Superior temporal gyrus (tissue), 1 donor: ENCODE measurements around the gene CXorf65.

ENCODE experiments used
- DNase-seq: peaks from one replicate; pipeline ENCODE4 v3.0.0-alpha.2; 2016; ENCODE audit errors: extremely low spot score

The CXorf65 gene

GRCh38 chrX:71106427-71106826 is at the start of gene CXorf65:
Gene CXorf65 (minus strand): TSS chrX:71106740. CDS start chrX:71106556, 184 bp downstream.
- DNase-seq, result no peak

- DNase-seq, result no peak
These were observed 48.1 kb upstream of the CXorf65 start for GRCh38 chrX:71154641-71155040.

GRCh38 chrX:71154196-71154595 is 47.7 kb upstream of the CXorf65 start:
- no peak for DNase-seq

- no peak for DNase-seq
These were observed 44.8 kb upstream of the CXorf65 start for GRCh38 chrX:71151366-71151765.

- no peak for DNase-seq
These were observed 41.7 kb upstream of the CXorf65 start for GRCh38 chrX:71148278-71148663.

GRCh38 chrX:71147496-71148277 is 41.1 kb upstream of the CXorf65 start:
- DNase-seq, result no peak

GRCh38 chrX:71144651-71145050 is 38.1 kb upstream of the CXorf65 start, which contains the start of gene NLGN3:
Gene NLGN3 (plus strand): TSS chrX:71144841. CDS start chrX:71147750, 2,909 bp downstream.
- no peak for DNase-seq

GRCh38 chrX:71143508-71143907 is 37.0 kb upstream of the CXorf65 start:
- DNase-seq, result peak; percentile 68

- no peak for DNase-seq
These were observed 33.9 kb upstream of the CXorf65 start for GRCh38 chrX:71140440-71140839.

GRCh38 chrX:71131510-71131909 is 25.0 kb upstream of the CXorf65 start:
- DNase-seq, result no peak

- DNase-seq, result peak; percentile 71
These were observed 22.6 kb upstream of the CXorf65 start for GRCh38 chrX:71128915-71129765.

GRCh38 chrX:71128166-71128833 is 21.8 kb upstream of the CXorf65 start:
- no peak for DNase-seq

GRCh38 chrX:71118985-71119535 is 12.5 kb upstream of the CXorf65 start:
- DNase-seq, result no peak

GRCh38 chrX:71118032-71118984 is 11.8 kb upstream of the CXorf65 start, which contains the start of gene MED12:
Gene MED12 (plus strand): TSS chrX:71118596. CDS start chrX:71118755, 159 bp downstream.
- DNase-seq, result peak; percentile 83

GRCh38 chrX:71117358-71117757 is 10.8 kb upstream of the CXorf65 start:
- DNase-seq, result no peak

- DNase-seq, result no peak
These were observed 5.4 kb upstream of the CXorf65 start for GRCh38 chrX:71111921-71112431.

GRCh38 chrX:71111141-71111843 is 4.8 kb upstream of the CXorf65 start, which contains the start of gene IL2RG:
Gene IL2RG (minus strand): TSS chrX:71111577. CDS start chrX:71111539, 38 bp downstream.
- DNase-seq, result no peak

- no peak for DNase-seq
These were observed 2.5 kb upstream of the CXorf65 start for GRCh38 chrX:71109051-71109450.

GRCh38 chrX:71107762-71108360 is 1.3 kb upstream of the CXorf65 start:
- no peak for DNase-seq
